Stimulated activated naive CD8-positive, alpha-beta T cell treated with anti-CD3 and anti-CD28 coated beads, Interleukin-15, amount 100 ng/mL, for 72 hours (primary cell): ENCODE measurements around the gene CTNNA2.

Source experiments
- ATAC-seq: fragments of 150-1000 bp; cut with Tn5 transposase; 2 replicates; pipeline ENCODE4 v1.10.0; 2021; ENCODE audit warnings: mild to moderate bottlenecking, moderate library complexity
- DNase-seq, 2 donors: peaks; one replicate each; pipeline ENCODE4 v3.0.0; 2021 to 2022
- H3K27ac Mint-ChIP-seq, 2 donors: one replicate each; pipeline ENCODE4 v1.8.0; 2022; ENCODE audit warnings: mild to moderate bottlenecking in 2 of 2, mixed read lengths in 2 of 2, moderate library complexity in 2 of 2
- H3K27me3 Mint-ChIP-seq: one replicate; pipeline ENCODE4 v1.8.0; 2022; ENCODE audit warnings: mixed read lengths
- H3K4me1 Mint-ChIP-seq: one replicate; pipeline ENCODE4 v1.8.0; 2022; ENCODE audit warnings: mild to moderate bottlenecking, mixed read lengths
- H3K4me3 Mint-ChIP-seq, 2 donors: one replicate each; pipeline ENCODE4 v1.8.0; 2022; ENCODE audit warnings: mild to moderate bottlenecking in 2 of 2, mixed read lengths in 2 of 2, moderate library complexity in 1 of 2
- H3K9me3 Mint-ChIP-seq, 2 donors: one replicate each; pipeline ENCODE4 v1.8.0; 2022; ENCODE audit warnings: mixed read lengths in 2 of 2

Gene CTNNA2

GRCh38 chr2:80501874-80502624, 989.2 kb downstream of the CTNNA2 start:
- DNase-seq: no peak
- Mint-ChIP-seq H3K27ac (no peak overlapping the region), H3K9me3 (peaks cover 5 to 8% of the 10 kb centered on the region in 2 donors), H3K4me1 (no peaks in the 10 kb centered on the region), H3K4me3 (no peak overlapping the region), H3K27me3 (no peaks in the 10 kb centered on the region)
- ATAC-seq: no peak

- DNase-seq (no peak), ATAC-seq (no peak)
- H3K9me3 Mint-ChIP-seq: peaks cover 8% of the 10 kb centered on the region in 2 donors
- H3K4me1 Mint-ChIP-seq: no peaks in the 10 kb centered on the region
- no peak overlapping the region for H3K4me3 Mint-ChIP-seq
- no peak overlapping the region for H3K27ac Mint-ChIP-seq
- no peaks in the 10 kb centered on the region for H3K27me3 Mint-ChIP-seq
Measured at GRCh38 chr2:80506563-80506962, 993.7 kb downstream of the CTNNA2 start.

GRCh38 chr2:80510716-80511115, 997.9 kb downstream of the CTNNA2 start:
- H3K4me1 Mint-ChIP-seq: no peaks in the 10 kb centered on the region
- DNase-seq (no peak), ATAC-seq (no peak)
- no peaks in the 10 kb centered on the region for H3K27me3 Mint-ChIP-seq
- H3K4me3 Mint-ChIP-seq: no peak overlapping the region
- H3K27ac Mint-ChIP-seq: no peak overlapping the region
- peaks cover 8% of the 10 kb centered on the region in 2 donors for H3K9me3 Mint-ChIP-seq

DNA sequence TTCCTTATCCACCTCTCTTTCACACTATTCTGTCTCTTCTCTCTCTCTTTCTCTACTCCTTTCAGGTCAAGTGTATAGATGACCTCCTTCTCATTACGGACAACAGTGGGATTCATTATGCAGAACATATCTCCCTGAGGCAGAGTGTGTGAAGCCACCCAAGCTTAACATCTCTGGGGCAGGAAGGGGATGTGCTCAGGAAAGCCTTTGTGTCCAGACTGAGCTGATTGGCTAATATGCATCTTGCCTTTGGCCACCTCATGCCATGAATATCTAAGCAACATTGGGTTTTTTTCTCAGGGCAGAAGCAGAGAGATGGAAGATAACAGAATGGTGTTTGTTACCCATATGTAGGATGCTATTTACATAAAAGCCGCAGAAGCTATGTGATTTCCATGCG, 1003.1 kb downstream of the CTNNA2 start:
- no peak for ATAC-seq
- Mint-ChIP-seq H3K9me3 (peaks cover 0 to 7% of the 10 kb centered on the region in 2 donors), H3K4me3 (no peak overlapping the region), H3K4me1 (no peaks in the 10 kb centered on the region), H3K27ac (no peak overlapping the region), H3K27me3 (no peaks in the 10 kb centered on the region)
- DNase-seq: no peak

DNA sequence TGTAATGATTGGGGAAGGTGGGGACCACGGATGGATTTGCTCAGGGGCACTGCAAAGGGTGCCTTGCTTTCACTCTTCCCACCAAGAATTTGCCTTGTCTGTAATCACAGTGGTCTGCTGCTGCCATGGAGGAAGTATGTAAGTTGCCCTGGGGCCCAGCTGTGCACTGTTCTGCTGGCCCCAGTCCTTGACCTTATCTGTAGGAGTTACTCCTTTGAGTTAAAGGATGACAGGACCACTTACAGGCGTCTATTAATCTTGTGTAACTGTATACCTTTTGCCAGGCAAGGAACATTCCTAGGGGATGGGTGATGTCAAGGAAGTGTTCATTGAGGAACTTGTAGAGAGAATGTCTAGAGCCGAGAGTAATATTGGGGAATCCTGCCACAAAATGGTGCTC, 1004.5 kb downstream of the CTNNA2 start:
- Mint-ChIP-seq H3K27me3 (no peaks in the 10 kb centered on the region), H3K4me1 (no peaks in the 10 kb centered on the region), H3K9me3 (peaks cover 0 to 7% of the 10 kb centered on the region in 2 donors), H3K4me3 (no peak overlapping the region), H3K27ac (no peak overlapping the region)
- ATAC-seq: no peak
- no peak for DNase-seq

GRCh38 chr2:80519121-80519643, 1006.3 kb downstream of the CTNNA2 start:
- Mint-ChIP-seq H3K4me3 (no peak overlapping the region), H3K27me3 (no peaks in the 10 kb centered on the region), H3K27ac (no peak overlapping the region), H3K9me3 (peaks cover 0 to 7% of the 10 kb centered on the region in 2 donors), H3K4me1 (no peaks in the 10 kb centered on the region)
- ATAC-seq (no peak), DNase-seq (no peak)

DNA sequence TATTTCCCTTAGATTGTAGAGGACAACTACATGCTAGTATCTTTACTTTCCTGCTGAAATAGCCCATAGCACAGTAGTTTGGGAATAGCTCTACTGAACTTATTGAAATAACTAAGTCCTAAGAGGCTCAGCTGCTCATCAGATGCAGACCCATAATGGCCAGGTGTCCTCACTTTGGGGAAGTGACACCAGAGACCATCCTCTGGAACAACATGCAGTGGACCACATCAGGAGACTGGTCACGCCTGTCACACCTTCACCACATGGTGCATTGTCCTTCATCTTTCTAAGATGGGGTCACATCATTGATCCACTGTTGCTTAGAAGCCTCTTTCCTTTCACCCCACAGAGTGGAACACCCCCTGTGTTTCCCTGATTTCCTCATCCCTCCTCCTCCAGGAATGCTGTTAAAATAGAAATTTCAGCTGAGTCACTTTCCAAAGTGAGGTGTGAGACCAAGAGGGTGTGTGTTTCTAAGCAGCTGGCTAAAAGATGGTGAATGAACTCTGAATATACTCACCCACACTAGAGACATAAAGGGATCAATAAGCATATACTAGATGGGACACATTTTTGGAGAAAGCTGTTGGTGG, 1006.9 kb downstream of the CTNNA2 start:
- ATAC-seq (no peak), DNase-seq (no peak)
- no peak overlapping the region for H3K4me3 Mint-ChIP-seq
- H3K27me3 Mint-ChIP-seq: no peaks in the 10 kb centered on the region
- no peaks in the 10 kb centered on the region for H3K4me1 Mint-ChIP-seq
- no peak overlapping the region for H3K27ac Mint-ChIP-seq
- H3K9me3 Mint-ChIP-seq: peaks cover 0 to 7% of the 10 kb centered on the region in 2 donors

GRCh38 chr2:80525152-80525551, 1012.3 kb downstream of the CTNNA2 start:
- DNase-seq: no peak
- Mint-ChIP-seq H3K9me3 (peaks cover under 1 to 1% of the 10 kb centered on the region in 2 donors), H3K4me1 (no peaks in the 10 kb centered on the region), H3K27ac (no peak overlapping the region), H3K4me3 (no peak overlapping the region), H3K27me3 (no peaks in the 10 kb centered on the region)
- ATAC-seq: no peak

DNA sequence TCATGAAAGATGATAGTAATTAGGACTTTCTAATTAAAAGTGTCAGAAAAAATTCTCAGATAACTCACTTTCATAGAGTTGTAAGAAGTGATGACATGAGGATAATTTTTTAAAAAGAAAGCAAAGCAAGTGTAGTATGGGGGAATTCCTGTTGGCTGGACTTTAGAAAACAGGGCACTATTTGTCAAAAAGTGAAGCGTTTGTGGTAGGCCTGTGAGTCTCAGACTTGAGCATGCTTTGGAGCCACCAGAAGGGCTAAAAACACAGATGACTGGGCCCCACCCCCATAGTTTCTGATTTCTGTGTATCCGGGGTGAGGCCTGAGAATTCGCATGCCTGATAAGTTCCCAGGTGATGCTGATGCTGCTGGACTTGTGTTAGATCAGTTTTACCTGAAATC, 1014.3 kb downstream of the CTNNA2 start:
- H3K4me3 Mint-ChIP-seq: no peak overlapping the region
- H3K9me3 Mint-ChIP-seq: peaks cover 8 to 11% of the 10 kb centered on the region in 2 donors
- ATAC-seq (no peak), DNase-seq (no peak)
- no peak overlapping the region for H3K27ac Mint-ChIP-seq
- no peaks in the 10 kb centered on the region for H3K27me3 Mint-ChIP-seq
- no peaks in the 10 kb centered on the region for H3K4me1 Mint-ChIP-seq

DNA sequence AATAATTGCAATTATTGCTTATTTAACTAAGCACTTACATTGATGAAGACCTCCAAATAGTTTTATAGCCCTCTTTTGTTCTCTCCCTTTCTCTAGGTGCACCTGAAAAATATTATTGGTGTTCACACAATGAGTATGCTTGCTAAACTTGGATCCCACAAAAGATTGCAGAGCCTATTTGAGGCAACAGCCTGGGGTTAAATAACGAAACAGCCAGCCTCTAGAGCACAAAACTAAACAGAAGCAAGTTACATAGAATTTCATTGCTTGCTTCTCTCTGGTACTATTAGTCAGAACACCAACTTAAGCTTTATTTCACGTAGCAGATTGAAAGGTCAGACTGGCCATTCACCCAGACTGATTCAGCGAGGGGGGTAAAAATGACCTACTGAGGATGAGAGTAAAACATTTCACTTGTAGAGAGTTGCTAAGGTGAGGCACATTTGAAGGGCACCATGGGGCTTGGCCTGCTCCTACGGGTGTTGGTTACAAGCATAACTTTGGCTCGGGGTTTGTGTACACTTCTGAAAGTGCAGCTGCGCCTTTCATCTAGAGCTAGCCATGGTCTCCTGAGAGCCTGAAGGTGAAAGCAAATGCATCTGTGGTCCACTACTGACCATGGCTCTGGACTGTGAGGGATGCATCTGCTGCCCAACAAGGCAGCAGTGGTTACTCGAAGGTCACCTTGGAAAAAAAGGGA, 1016.8 kb downstream of the CTNNA2 start:
- no peak for DNase-seq
- H3K4me1 Mint-ChIP-seq: no peaks in the 10 kb centered on the region
- peaks cover 8 to 17% of the 10 kb centered on the region in 2 donors for H3K9me3 Mint-ChIP-seq
- H3K27me3 Mint-ChIP-seq: no peaks in the 10 kb centered on the region
- H3K4me3 Mint-ChIP-seq: no peak overlapping the region
- ATAC-seq: no peak
- no peak overlapping the region for H3K27ac Mint-ChIP-seq

GRCh38 chr2:80530442-80531064, 1017.7 kb downstream of the CTNNA2 start:
- no peaks in the 10 kb centered on the region for H3K4me1 Mint-ChIP-seq
- no peak for ATAC-seq

GRCh38 chr2:80531319-80531718, 1018.5 kb downstream of the CTNNA2 start:
- no peaks in the 10 kb centered on the region for H3K4me1 Mint-ChIP-seq
- no peaks in the 10 kb centered on the region for H3K27me3 Mint-ChIP-seq
- ATAC-seq (no peak), DNase-seq (no peak)
- no peak overlapping the region for H3K27ac Mint-ChIP-seq
- peaks cover 8 to 17% of the 10 kb centered on the region in 2 donors for H3K9me3 Mint-ChIP-seq
- no peak overlapping the region for H3K4me3 Mint-ChIP-seq

More at GRCh38 chr2:80530442-80531064, 1017.7 kb downstream of the CTNNA2 start:
- Mint-ChIP-seq H3K4me3 (no peak overlapping the region), H3K9me3 (peaks cover 8 to 17% of the 10 kb centered on the region in 2 donors), H3K27ac (no peak overlapping the region), H3K27me3 (no peaks in the 10 kb centered on the region)
- no peak for DNase-seq

- DNase-seq: no peak
- no peak for ATAC-seq
- H3K27me3 Mint-ChIP-seq: no peaks in the 10 kb centered on the region
- H3K4me1 Mint-ChIP-seq: no peaks in the 10 kb centered on the region
- no peak overlapping the region for H3K4me3 Mint-ChIP-seq
- no peak overlapping the region for H3K27ac Mint-ChIP-seq
- H3K9me3 Mint-ChIP-seq: peaks cover 0 to 9% of the 10 kb centered on the region in 2 donors
Measured at GRCh38 chr2:80545420-80546210, 1032.8 kb downstream of the CTNNA2 start.

DNA sequence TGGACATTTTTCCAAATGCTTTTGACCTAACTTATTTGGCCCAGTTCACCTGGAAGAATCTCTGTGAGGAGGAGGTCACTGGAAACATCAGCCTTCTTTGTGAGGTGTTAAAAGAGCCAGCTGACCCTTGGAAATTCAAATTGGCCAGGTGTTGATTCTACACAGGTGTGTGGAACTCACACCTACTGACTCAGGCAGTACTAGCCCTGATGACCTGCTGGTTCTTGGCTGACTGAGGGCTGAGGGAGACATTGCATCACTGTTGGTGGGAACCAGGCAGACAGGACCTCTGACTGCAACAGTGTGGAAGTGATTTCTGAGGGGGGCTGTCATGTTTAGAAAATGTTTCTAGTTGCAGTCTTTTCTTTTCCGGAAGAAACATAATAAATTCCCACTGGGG, 1033.9 kb downstream of the CTNNA2 start:
- no peak overlapping the region for H3K27ac Mint-ChIP-seq
- no peaks in the 10 kb centered on the region for H3K4me1 Mint-ChIP-seq
- no peaks in the 10 kb centered on the region for H3K27me3 Mint-ChIP-seq
- H3K9me3 Mint-ChIP-seq: peaks cover 0 to 9% of the 10 kb centered on the region in 2 donors
- H3K4me3 Mint-ChIP-seq: no peak overlapping the region
- no peak for ATAC-seq
- no peak for DNase-seq

- ATAC-seq: no peak
- H3K27ac Mint-ChIP-seq: no peak overlapping the region
- H3K4me3 Mint-ChIP-seq: no peak overlapping the region
- no peak for DNase-seq
- H3K9me3 Mint-ChIP-seq: peaks cover 0 to 9% of the 10 kb centered on the region in 2 donors
- no peaks in the 10 kb centered on the region for H3K4me1 Mint-ChIP-seq
- no peaks in the 10 kb centered on the region for H3K27me3 Mint-ChIP-seq
Measured at GRCh38 chr2:80547344-80547743, 1034.5 kb downstream of the CTNNA2 start.
